ENCODE data around the gene PIP5K1B. TPM values are rescaled to one million over a fixed set of nuclear protein-coding genes. Genes with fewer than 3 reads are reported as not detected.

PIP5K1B gene
- total RNA-seq, 1 experiment from 2014 or later = 2.5 TPM

GRCh38 chr9:68897577-68898145 lies 192.6 kb downstream of the PIP5K1B start:
- Histone ChIP-seq H3K79me2 (ENCODE audit: insufficient read depth, low read length) (no peaks in the 10 kb centered on the region), H2BK120ac (ENCODE audit: low read depth, low read length, poor library complexity, severe bottlenecking) (no peak overlapping the region), H3K56ac (ENCODE audit: insufficient read length, low read depth, low read length) (no peak overlapping the region), H2BK20ac (ENCODE audit: low read depth, low read length, poor library complexity, severe bottlenecking) (no peak overlapping the region), H3K14ac (ENCODE audit: insufficient read depth, low read length) (no peak overlapping the region), H3K4ac (ENCODE audit: low read depth, low read length) (no peak overlapping the region), H2BK15ac (ENCODE audit: low read depth, low read length) (no peak overlapping the region), H3T11ph (ENCODE audit: low read length) (no peak overlapping the region), H3K27ac (ENCODE audit: insufficient read length, low read depth, low read length) (no peak overlapping the region), H3K4me2 (ENCODE audit: insufficient read depth, insufficient read length, low read length) (no peak overlapping the region), H3K23ac (ENCODE audit: insufficient read length, low read depth, low read length) (no peak overlapping the region), H2BK12ac (ENCODE audit: insufficient read length, low read depth, low read length) (no peak overlapping the region), H3K18ac (ENCODE audit: insufficient read length, low read depth, low read length) (no peak overlapping the region), H4K5ac (ENCODE audit: insufficient read length, low read depth, low read length) (no peak overlapping the region), H2BK5ac (ENCODE audit: insufficient read length, low read length) (no peak overlapping the region), H2AFZ (ENCODE audit: low read length) (no peak overlapping the region), H3K27me3 (ENCODE audit: insufficient read depth, low read length) (no peaks in the 10 kb centered on the region), H3K9ac (ENCODE audit: extremely low read depth, insufficient read length, low read length) (no peak overlapping the region), H3K23me2 (ENCODE audit: insufficient read length, low read depth, low read length, poor library complexity, severe bottlenecking) (no peaks in the 10 kb centered on the region), H2AK5ac (ENCODE audit: insufficient read length, low read length) (no peak overlapping the region), H3K79me1 (ENCODE audit: insufficient read depth, low read depth, low read length, poor library complexity, severe bottlenecking) (no peaks in the 10 kb centered on the region), H4K20me1 (ENCODE audit: control insufficient read depth, insufficient read depth, insufficient read length) (no peaks in the 10 kb centered on the region), H3K4me1 (ENCODE audit: insufficient read depth, low read length) (no peaks in the 10 kb centered on the region; the same call in 1 of the 2 replicates), H4K91ac (ENCODE audit: insufficient read length, low read depth, low read length) (no peak overlapping the region), H3K9me3 (ENCODE audit: control insufficient read depth, low read depth, low read length) (no peaks in the 10 kb centered on the region), H4K8ac (replicated peaks; ENCODE audit: insufficient read length, low read depth, low read length) (no peak overlapping the region)
- no peak for TF ChIP-seq CTCF (conservative IDR thresholded peaks at IDR 0.05)
- no peaks in the 10 kb centered on the region; a peak in 1 of 7 replicates for H3K36me3 Mint-ChIP-seq (ENCODE audit: insufficient read depth in 1 of 3, low read depth in 3 of 3)
- no peak overlapping the region for H3K4me3 Mint-ChIP-seq
- no peak for DNase-seq
- WGBS (ENCODE audit: extremely low coverage, insufficient read length, low lambda C conversion rate) = no CpG with 5 or more reads among the region's 5 CpGs
- no peaks in the 10 kb centered on the region for H3K9me3 Mint-ChIP-seq
- peak overlapping the region in 1 of 3 experiments; percentile 6; a peak in 1 of 7 replicates for H3K27ac Mint-ChIP-seq
- H3K4me1 Mint-ChIP-seq = peaks cover 30 to 40% of the 10 kb centered on the region in 2 experiments
- no peaks in the 10 kb centered on the region; the same call in 1 of the 2 replicates for H3K27me3 Mint-ChIP-seq (ENCODE audit: low read depth)
